HG02885 (cell line): Measurements from ENCODE around the gene UBE2L5.

Source experiments
- ATAC-seq: cut with Tn5 transposase; IDR thresholded peaks from one replicate; pipeline ENCODE4 v1.9.1; 2021; ENCODE audit warnings: mild to moderate bottlenecking; ENCODE audit not compliant: unreplicated experiment, poor library complexity

UBE2L5 gene

DNA sequence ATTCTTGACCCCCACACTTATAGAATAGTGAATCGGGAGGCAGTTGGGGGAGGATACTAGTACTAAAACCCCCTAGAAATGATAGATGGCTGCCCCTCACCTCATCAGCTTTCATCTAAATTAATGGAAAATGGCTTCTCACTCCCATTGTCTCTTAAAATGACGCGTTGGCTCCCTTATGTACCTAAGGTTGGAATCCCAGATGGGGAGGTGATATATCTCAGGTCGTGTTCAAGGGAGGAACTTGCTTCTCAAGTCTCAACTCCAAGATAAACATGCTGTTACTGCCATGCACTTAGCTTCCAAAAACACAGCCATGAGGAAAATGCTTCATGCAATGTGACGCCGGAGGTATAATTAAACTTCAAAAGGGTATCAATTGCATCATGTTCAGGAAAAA, 18.8 kb upstream of the UBE2L5 start:
- ATAC-seq: no peak

DNA sequence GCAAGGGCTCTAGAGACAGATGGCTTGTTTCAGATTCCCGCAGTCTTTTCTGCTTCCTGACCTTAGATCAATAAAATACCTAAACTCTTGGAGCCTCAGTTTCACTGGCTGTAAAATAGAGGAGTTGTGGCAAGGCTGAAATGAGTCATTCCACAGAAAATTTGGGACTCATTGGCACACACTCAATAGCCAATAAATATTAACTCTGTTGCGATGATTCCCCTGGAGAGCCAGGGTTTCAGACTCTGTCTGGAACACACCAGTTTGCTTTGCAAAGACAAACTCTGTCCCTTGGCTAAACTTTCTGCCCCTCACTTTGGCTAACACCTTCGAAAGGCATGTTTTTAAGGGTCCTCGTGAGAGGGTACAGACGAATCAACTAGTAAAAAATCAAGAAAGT, 18.1 kb upstream of the UBE2L5 start:
- no peak for ATAC-seq

DNA sequence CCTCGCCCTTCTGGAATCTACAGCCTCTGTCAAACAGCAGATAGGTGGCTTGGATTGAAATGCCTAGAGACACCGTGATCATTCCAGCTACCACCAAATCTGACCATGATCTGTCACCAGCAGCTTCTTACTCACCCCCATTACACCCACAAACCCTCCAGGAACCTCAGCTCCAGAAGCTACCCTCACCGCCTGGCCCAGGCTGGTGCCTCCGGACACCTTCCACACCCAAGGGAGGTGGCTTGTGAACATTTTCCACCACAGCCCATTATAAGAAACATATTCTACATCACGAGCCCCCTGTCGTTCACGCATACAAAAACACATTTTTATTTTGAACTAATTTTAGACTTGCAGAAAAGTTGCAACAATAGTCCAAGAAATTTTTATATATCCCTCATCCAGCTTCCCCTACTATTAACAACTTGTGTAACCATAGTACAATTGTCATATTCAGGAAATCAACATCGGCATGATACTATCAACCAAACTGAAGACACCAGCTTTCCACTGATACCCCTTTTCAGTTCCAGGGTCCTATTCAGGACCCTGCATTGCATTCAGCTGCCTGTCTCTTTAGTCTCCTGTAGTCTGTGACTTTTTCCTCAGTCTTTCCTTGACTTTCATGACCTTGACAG, 15.4 kb upstream of the UBE2L5 start:
- no peak for ATAC-seq

DNA sequence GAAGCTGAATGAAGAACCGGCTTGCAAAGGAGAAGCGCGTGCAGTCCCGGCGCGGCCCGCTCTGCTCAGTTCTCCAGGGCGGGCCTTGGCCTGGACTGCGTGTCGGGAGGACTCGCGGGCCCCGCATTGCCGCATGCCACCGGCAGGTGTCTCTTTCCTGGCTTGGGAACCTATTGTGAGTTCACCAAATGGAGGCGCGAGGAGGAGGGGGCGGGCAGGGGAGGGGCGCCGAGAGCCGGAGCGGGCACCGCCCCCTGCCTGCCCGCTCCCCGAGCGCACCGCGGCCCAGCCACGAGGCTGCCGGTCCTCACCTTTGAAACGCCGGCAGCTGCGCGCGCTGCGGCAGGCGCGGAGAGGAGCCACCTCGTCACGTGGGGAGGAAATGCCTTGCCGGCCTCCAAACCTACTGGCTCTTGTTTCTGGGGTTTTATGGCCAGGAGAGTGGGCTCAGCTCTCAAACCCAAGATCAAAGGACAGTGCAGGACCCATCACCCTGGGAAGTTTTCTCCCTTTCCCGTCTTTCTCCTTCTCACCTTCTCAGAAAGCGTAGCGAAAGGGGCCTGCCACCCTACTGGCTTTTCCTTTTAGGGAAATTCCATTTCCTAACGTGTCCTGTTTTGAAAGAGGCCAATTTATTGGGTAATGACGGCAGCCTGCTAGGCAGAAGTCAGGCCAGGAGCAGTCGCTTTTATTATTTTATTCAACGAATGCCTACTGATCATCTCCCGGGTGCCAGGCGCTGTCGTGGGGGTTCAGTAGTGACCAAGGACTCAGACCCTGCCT, 13.8 kb upstream of the UBE2L5 start:
- ATAC-seq: peak; percentile 94

DNA sequence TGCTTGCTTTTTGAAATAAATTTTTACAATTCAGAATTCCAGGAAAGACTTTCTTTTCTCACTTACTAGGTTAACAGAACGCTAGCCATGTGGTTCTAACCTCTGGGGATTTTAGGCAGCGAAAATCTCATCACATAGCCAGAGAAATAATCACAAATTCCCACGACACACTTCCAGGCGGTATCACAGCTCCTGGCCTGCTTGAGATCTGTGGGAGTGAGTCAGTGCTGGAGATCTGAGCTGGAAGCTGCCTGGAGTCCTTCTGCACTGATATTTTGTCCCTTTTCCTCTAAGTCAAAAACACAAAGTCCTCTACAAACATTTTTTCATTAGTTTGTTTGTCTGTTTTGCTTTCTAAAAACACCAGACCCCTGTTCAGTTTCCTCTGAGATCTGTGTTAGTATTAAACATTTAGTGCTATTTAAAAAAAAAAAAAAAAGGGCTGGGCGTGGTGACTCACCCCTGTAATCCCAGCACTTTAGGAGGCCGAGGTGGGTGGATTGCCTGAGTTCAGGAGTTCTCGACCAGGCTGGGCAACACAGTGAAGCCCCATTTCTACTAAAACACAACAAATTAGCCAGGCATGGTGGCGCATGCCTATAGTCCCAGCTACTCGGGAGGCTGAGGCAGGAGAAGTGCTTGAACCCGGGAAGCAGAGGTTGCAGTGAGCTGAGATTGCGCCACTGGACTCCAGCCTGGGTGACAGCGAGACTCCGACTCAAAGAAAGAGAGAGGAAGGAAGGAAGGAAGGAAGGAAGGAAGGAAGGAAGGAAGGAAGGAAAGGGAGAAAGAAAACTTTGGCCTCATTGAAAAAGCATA, 12.2 kb upstream of the UBE2L5 start:
- ATAC-seq: no peak

DNA sequence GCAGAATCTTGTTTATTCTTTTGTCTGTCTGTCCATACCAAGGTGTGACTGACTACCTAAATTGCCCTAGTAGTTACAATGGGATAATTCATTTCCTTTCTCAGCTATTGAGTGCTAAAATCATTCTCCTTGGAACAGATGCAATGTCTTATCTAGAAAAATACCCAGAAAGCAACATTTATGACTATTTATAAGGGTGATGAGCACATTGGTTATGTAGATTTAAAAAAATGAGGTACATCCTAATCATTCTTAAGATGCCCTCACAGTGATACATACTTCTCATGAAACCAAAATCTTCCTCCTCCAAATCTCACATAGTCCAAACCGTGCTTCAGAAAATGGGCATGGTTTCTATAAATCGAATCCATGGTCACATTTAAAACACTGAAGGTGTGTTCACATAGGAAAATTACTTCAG, 11.6 kb upstream of the UBE2L5 start:
- no peak for ATAC-seq

DNA sequence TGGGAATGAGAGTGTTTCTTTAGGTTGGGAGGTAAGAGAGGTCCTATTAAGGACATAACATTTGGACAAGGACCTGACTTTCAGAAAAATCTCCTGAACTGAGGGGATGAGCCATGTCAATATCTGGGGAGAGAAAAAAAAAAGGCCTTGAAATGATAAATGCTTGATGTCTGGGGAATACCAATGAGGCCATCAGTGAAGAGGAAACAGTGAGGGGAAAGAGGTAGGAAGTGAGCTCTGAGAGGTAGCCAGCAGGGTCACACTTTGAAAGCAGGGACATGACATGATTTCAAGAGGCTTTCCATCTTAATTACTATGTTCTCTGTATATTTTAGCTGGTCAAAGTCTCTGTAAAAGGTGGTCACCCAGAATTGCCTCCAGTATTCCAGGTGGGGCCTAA, 9.9 kb upstream of the UBE2L5 start:
- ATAC-seq: no peak

DNA sequence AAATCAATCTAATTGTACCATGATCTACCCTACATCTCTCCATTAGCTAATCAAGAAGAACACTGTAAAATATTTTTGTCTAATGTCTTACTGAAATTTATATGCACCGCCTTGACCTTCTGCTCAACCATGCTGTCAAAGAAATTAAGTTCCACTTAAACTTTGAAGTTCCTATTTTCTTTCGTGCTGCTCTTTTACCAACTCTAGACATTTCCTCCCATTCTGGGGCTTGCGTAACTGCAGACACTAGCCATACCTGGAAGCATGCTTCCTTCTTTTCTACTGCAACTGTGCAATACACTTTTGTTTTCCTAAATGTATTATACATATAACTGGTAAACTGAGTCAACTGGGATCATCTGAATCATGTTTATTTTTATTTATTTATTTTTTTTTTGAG, 8.5 kb upstream of the UBE2L5 start:
- no peak for ATAC-seq

DNA sequence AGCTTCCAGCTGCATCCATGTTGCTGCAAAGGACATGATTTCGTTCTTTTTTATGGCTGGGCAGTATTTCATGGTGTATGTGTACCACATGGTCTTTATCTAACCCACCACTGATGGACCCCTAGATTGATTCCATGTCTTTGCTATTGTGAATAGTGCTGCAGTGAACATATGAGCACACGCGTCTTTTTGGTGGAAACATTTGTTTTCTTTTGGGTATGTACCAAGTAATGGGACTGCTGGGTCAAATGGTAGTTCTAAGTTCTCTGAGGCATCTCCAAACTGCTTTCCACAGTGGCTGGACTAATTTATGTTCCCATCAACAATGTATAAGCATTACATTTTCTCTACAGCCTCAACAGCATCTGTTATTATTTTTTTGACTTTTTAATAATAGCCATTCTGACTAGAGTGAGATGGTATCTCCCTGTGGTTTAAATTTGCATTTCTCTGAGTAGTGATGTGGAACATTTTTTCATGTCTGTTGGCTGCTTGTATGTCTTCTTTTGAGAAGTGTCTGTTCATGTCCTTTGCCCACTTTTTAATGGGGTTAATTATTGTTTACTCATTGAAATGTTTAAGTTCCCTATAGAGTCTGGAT, 6.8 kb upstream of the UBE2L5 start:
- ATAC-seq: peak; percentile 77

DNA sequence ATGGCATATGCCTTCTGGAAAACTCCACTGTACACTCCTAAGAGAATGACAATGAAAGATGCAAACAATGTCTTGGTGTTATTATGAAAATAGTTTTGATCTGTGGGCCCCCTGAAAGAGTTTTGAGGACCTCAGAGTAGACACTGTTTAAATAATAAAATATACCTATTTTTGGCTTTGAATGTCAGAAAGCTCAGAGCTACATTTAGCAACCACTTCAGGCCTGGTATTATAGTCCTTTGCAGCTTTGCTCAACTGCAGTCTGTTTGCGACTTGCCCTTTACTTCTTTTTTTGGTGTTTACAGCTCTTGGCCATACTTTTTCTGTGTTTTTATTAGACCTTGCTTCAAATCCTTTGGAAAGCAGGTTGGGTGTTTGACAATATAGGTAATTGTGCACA, 5.8 kb upstream of the UBE2L5 start:
- ATAC-seq: no peak

DNA sequence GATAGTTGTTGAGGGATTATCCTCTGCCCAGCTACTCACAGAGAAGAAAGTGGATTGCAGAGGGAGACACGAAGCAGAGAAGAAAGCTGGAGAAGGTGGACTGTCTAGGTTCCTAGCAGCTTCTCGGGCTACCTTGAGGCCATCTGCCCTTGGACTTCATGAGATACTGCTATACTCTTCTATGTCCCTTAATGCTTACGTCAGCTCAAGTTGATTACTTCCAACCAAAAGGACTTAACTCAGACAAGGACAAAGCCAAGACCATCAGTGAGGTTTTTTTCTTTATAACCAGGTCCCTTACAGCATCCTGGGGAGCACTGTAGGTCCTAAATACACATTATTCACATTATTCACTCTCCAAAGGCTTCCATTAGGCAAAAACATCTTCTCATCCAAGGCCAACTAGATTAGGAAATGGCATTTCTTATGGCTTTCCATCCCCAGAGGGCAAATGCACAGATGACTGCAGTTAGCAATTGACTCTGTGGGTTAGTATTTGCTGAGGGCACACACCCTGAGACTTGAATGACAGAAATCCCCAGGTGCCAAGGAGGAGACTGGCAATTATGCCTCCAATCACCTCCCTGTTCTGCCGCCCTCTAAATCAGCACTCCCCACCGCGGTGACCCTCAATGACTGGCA, 4.1 kb upstream of the UBE2L5 start:
- ATAC-seq: no peak

DNA sequence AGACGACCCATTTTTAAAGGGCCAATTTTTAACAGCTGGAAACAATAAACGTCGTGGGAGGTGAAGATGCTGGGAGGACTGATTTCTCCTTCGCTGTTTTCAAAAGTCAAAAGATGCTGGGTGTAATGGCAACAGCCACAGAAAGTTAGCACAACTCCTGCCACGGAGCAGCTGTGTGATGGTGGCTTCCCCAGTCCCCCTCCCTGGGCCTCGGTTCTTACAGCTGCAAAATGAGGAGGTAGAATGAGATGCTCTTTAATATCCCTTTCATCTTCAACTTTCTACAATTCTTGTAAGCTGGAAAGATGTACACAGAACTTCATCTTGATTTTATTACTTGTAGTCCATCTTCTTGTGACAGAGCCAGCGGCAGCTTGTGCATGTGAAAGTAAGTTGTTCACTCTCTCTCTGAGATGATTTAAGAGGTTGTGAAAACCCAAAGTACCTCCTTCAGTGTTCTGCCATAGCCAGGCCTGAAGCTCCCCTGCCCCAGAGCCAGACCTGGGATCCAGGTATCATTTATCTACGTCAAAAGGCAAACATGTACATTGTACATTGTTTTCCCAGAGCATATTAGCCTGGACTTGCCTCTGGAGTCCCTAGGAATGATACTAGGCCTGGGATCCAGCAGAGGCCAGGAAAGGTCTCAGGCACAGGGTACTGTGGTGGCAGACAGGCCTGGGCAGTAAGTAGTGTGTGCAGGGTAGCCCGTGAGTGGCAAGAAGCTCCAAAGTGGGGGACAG, 3.4 kb upstream of the UBE2L5 start:
- ATAC-seq: no peak

DNA sequence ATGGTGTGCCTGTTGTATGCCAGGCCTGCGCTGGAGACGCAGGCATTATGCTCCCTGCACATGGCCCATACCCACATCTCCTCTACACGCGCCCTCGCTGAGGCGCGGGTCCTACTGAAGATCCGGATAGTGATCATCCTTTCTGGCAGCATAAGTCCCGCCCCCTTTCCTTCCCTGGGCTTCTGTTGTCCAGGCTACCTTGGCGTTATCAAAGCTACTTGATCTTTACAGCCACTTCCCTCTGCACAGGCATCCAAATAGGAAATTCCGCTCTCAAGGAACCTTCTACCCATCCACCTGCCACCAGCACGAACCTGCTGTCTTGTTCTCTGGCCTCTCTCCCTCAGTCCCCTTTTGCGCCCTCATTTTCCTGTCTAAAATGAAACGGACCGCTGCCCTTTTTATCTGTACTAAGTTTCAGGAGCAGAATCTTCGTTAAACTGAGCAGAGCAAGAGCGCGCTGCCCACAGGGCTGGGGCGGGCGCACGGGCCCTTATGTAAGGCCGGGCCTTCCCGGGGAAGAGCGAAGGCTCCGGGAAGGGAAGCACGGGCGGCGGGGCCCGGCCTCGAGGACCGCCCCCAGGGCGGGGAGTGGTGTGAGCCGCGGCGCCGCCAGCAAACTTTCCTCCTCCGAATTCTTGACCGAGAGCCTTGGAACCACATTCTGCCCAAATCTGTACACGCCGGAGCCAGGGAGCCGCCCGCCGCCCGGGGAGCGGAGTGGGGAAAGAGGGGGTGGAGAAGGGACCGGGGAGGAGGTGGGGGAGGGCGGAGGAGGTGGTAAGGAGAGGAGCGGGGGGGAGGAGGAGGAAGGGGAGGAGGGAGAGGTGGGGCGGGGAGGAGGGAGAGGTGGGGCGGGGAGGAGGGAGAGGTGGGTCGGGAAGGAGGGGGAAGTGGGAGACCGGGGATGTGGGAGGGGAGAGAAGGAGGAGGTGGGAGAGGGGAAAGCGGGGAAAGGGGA, 920 bp upstream of the UBE2L5 start:
- ATAC-seq: peak; percentile 51

DNA sequence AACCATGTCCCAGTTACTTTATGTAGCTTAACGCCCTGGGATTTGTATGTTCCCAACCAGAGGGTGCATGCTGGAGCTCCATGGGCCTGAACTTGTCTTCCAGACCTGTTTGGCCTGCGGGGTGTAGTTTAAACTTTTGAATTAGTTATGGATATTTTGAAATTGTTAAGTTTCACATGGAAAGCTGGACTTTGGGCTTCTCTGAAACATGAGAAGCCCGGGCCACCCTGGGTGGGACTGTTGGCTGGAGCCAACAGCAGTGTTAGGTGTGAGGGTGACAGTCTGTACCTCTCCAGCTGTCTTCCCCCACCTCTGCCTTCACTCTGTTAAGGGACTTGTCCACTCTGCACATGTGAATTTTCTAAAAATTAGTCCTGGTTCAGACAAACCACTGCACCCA, 1.6 kb downstream of the UBE2L5 start:
- ATAC-seq: no peak

DNA sequence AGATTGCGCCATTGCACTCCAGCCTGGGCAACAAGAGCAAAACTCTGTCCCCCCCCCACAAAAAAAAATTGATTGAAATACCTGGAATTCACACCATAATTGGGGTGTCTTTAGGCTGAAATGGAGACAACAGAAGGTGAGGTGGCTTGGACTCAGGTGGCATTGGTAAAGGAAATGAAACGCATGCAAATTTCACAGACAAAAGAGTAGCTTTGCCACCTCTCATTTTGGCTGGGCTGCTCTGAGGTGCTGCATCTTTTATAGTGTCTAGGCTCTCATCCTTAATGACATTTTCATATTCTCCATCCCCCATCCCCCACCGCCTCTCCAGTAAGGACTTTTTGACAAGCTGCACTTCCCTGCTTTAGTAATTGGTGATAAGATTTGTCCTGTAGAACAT, 6.9 kb downstream of the UBE2L5 start:
- ATAC-seq: no peak

DNA sequence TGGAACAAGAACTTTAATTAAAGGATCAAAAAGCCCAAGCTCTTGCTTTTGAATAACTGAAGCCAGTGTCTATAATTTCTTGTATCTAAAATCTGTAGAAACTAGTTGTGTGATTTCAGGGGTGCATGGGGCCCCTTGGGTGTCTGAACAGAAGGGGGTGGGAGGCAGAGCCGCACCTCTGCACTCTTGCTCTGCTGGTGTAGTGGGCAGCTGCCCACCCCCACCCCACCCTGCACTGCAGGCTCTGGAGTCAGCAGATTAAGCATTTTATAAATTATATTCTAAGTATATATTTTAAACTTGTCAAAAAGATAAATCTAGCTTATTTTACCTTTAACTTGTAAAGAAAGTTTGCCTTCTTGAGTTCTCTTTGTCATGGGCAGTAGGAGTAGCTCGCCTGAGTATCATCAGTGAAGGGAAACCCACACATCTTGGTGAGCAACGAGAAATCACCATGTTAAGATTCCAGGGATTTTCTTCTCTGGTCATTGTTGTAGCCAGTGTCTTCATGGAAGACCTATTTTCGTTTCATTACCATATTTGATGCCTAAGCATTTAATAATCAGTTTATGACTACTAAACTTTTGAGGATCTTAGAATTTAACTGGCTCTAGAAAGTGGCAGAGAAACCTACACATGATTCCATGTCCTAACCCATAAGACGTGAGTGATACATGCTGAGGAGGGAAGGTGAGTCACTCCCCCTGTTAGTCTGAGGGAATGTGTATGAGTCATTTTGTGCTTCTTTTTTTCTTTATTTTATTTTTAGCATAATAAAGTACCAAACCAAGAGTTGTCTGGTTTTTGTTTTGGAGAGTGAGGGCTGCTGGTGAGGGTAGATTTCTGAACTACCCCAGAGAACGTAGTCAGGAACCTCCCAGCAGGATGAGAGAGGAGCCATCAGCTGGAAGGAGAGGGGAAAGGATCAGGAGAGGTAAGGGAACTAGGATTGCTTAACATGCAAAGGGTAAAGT, 7.7 kb downstream of the UBE2L5 start:
- peak; percentile 87 for ATAC-seq

DNA sequence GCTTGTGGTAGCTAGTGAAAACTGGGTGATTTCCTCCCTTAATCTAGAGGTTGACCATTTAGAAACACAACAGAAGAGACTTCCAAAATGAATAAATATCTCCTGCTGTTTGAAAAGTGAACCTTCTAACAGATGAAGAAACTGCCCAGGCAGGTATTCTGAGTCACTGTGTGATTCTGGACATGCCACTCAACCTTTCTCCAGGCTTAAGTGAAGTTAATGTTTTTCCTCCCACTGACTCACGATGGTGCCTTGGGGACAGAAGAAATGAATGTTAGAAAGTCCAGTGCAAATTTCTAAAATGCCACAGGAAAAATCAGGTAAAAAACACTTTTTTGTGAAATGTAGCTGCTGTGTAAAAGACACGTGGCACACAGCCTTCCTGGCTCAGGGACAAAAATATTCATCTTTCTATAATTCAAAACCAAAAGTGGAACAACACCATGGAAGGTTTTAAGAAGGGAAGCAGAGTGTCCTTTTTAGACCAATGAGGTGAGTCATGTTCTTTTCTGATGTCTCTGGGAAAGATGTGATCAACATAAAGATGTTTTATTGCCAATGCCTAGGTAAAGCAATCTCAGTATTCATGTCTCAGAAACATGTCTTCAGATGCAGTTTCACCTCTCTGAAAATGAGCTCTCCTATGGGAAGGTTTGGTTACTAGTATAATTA, 9.1 kb downstream of the UBE2L5 start:
- ATAC-seq: no peak
